Small intestine (tissue), 7 donors: ENCODE results near the gene CLCN7. TPM values are rescaled to one million over a fixed set of nuclear protein-coding genes. Genes with fewer than 3 reads are reported as not detected.
A peak's percentile ranks its signal among the peaks of the same experiment; 100 is the strongest.

Experiments
- DNase-seq, 2 donors: peaks; one replicate each; pipeline versions ENCODE4 v3.0.0 to v3.0.0-alpha.2; 2013
- FAIRE-seq: peaks from 2 replicates; lab custom pipeline; 2012; peaks lifted over from hg19 to GRCh38; lab: Jason Lieb, UNC
- H3K27ac ChIP-seq, 3 donors: one replicate each; pipeline ENCODE4 v1.5.1; 2013; ENCODE audit warnings: low read length in 2 of 3, mild to moderate bottlenecking in 2 of 3, control low read depth in 1 of 3, inconsistent platforms in 1 of 3, low read depth in 1 of 3, moderate library complexity in 1 of 3
- H3K27me3 ChIP-seq, 3 donors: one replicate each; pipeline ENCODE4 v1.6.1; 2013; ENCODE audit warnings: low read length in 3 of 3, inconsistent platforms in 1 of 3; ENCODE audit not compliant: control insufficient read depth in 3 of 3, insufficient read depth in 3 of 3
- H3K36me3 ChIP-seq, 3 donors: one replicate each; pipeline ENCODE4 v1.6.1; 2013; ENCODE audit warnings: low read length in 3 of 3, inconsistent platforms in 1 of 3, low read depth in 1 of 3, mild to moderate bottlenecking in 1 of 3, moderate library complexity in 1 of 3; ENCODE audit not compliant: control insufficient read depth in 3 of 3, insufficient read depth in 2 of 3
- H3K4me1 ChIP-seq, 3 donors: one replicate each; pipeline ENCODE4 v1.6.1; 2013; ENCODE audit warnings: low read length in 2 of 3, inconsistent platforms in 1 of 3, low read depth in 1 of 3, mild to moderate bottlenecking in 1 of 3, moderate library complexity in 1 of 3; ENCODE audit not compliant: control insufficient read depth in 3 of 3, insufficient read depth in 2 of 3
- H3K4me3 ChIP-seq, 3 donors: one replicate each; pipeline ENCODE4 v1.5.1; 2013; ENCODE audit warnings: low read length in 3 of 3, control low read depth in 1 of 3, inconsistent platforms in 1 of 3, low read depth in 1 of 3, mild to moderate bottlenecking in 1 of 3, moderate library complexity in 1 of 3
- H3K9me3 ChIP-seq, 2 donors: one replicate each; pipeline ENCODE4 v1.6.1; 2013; ENCODE audit warnings: low read depth in 1 of 2, low read length in 1 of 2; ENCODE audit not compliant: control insufficient read depth in 2 of 2, insufficient read depth in 1 of 2
- WGBS, 3 donors: extraction: QIAGEN DNeasy Blood & Tissue Kit; methylation state at CpG; one replicate each; pipeline ENCODE4 v1.1.7; 2013; 5-methylcytosine and 5-hydroxymethylcytosine counted together
- polyA plus RNA-seq, 4 donors: library from polyadenylated mRNA; stranded (reverse) in 3 of 4; unstranded in 1 of 4; fragments of 200-250 nt in 3 of 4; fragments of 120-200 nt in 1 of 4; gene quantifications; one replicate each; pipeline versions ENCODE4 v1.2.1 to v1.2.3, GENCODE V29; 2013
- donor health status: healthy with polysubstance abuse.
- donor health status: control.
- donor health status: control.
- donor health status: Bipolar disorder and iron deficiency.
- donor health status: healthy.

Gene CLCN7
- polyA plus RNA-seq, 4 donors = 28.4 to 88.3 (median 42.8) TPM

DNA sequence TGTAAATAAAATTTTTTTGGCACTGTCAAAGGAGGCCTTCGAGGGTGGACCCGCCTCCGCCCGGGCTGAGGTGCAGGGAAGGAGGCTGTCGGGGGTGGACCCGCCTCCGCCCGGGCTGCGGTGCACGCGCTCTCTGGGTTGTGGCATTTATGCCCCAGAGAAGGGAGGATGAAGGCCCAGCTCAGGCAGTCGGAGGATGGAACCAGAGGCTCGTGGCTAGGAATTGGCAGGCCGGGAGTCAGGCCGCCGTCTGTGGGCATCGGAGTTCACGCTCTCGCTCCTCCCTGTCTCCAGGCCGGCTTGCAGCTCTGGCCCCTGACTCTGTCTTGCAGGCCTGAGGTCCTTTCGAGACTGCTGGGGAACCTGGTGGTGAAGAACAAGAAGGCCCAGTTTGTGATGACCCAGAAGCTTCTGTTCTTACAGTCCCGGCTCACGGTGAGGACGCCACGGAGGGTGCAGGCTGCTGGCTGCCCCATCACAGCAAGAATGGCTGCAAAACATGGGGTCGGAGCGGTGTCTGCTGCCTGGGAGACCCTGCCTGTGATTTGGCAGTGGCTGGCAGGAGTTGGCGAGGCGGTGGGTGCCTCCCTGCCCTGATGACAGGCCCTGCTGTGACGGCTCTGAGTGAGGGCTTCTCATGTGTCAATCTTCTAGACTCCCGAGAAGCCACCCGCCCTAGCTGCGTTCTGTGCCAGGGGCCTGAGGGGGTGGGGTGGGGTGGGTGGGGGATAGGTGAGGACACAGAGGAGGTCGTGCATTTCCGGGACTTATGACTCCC is 24.3 kb upstream of the CLCN7 start:
- no peak overlapping the region for H3K4me3 ChIP-seq
- no peaks in the 10 kb centered on the region for H3K9me3 ChIP-seq
- peaks cover 0 to 8% (median 0%) of the 10 kb centered on the region in 3 donors for H3K4me1 ChIP-seq
- 94 to 96% (median 94%) methylated on average over 33 to 35 of the region's 35 CpGs for WGBS, 3 donors
- H3K27ac ChIP-seq = no peak overlapping the region
- no peak for DNase-seq
- H3K27me3 ChIP-seq = no peaks in the 10 kb centered on the region
- peaks cover 2 to 96% (median 11%) of the 10 kb centered on the region in 3 donors for H3K36me3 ChIP-seq
- no peak for FAIRE-seq

DNA sequence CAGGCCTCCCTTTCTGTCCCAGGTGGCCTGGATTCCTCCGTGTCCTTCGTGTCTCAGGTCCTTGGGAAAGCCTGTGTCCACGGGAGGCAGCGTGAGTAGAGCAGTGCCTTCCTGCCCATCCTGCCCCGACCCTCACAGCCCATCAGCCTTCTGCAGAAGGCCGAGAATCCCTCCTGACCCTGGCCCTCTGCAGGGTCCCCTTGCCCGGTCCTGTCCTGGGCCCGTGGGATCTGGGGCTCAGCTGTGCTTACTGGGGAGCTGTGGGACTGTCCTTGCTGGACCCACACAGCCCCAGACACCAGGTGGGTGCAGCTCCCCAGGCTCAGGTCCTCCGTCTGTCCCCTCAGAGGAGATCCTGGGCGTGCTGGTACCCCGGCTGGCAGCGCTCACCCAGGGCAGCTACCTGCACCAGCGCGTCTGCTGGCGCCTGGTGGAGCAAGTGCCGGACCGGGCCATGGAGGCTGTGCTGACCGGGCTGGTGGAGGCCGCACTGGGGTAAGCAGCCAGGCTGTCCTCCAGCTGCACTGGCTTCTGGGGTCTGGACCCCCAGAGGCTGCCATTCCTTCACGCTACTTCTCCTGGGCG is 22.3 kb upstream of the CLCN7 start:
- no peak overlapping the region for H3K27ac ChIP-seq
- no peak overlapping the region for H3K4me3 ChIP-seq
- peaks cover 0 to 18% (median 0%) of the 10 kb centered on the region in 3 donors for H3K4me1 ChIP-seq
- FAIRE-seq = no peak
- 92 to 93% (median 93%) methylated on average over 20 to 21 of the region's 21 CpGs for WGBS, 3 donors
- H3K9me3 ChIP-seq = no peaks in the 10 kb centered on the region
- H3K36me3 ChIP-seq = peaks cover 2 to 78% (median 11%) of the 10 kb centered on the region in 3 donors
- DNase-seq = no peak
- no peaks in the 10 kb centered on the region for H3K27me3 ChIP-seq

DNA sequence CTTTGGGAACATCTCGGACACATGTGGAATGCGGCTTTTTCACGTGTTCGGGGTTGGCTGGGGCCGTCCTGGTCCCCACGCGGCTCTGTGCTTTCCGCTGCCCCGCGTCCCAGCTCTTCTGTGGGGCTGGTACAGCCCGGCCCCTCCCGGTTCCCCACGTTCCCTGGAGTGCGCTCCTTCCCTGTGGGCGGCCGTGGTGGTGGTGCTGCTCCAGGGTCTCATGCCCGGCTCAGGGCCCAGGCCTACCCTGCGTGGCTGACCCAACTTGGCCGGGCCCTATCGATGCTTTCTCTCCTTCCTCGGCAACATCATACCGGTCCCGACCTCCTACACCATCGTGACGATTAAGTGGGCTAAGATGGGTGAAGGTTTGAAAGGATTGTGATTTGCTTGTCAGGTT is 21.6 kb upstream of the CLCN7 start:
- Histone ChIP-seq H3K27me3 (no peaks in the 10 kb centered on the region), H3K4me1 (peaks cover 0 to 19% (median 0%) of the 10 kb centered on the region in 3 donors), H3K36me3 (peaks cover 2 to 72% (median 8%) of the 10 kb centered on the region in 3 donors), H3K27ac (no peak overlapping the region), H3K9me3 (no peaks in the 10 kb centered on the region), H3K4me3 (no peak overlapping the region)
- DNase-seq (no peak), FAIRE-seq (no peak)
- WGBS, 3 donors = 94 to 96% (median 95%) methylated on average over 24 to 25 of the region's 25 CpGs

DNA sequence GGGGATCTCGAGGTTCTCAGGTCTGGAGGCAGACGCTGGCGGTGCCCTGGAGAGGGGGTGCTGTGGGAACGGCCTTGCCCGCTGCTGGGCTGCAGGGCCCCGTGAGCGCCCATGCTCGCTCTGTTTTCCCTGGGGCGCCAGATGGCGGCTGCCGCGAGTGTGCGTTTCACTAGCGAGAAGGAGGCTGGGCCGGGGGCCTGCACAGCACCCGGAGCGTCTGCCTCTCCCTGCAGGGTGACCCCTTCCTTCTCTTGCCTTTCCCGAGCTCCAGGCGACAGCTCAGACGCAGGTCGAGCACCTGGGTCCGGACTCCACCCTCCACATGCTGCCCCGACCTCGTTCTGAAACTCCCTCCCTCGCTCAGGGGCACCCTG is 21.0 kb upstream of the CLCN7 start:
- H3K9me3 ChIP-seq = no peaks in the 10 kb centered on the region
- DNase-seq (no peak), FAIRE-seq (no peak)
- peaks cover 0 to 19% (median 0%) of the 10 kb centered on the region in 3 donors for H3K4me1 ChIP-seq
- WGBS, 3 donors = 91 to 95% (median 92%) methylated on average over 25 of the region's 25 CpGs
- H3K4me3 ChIP-seq = no peak overlapping the region
- H3K36me3 ChIP-seq = peaks cover 2 to 66% (median 6%) of the 10 kb centered on the region in 3 donors
- H3K27ac ChIP-seq = no peak overlapping the region
- H3K27me3 ChIP-seq = no peaks in the 10 kb centered on the region

DNA sequence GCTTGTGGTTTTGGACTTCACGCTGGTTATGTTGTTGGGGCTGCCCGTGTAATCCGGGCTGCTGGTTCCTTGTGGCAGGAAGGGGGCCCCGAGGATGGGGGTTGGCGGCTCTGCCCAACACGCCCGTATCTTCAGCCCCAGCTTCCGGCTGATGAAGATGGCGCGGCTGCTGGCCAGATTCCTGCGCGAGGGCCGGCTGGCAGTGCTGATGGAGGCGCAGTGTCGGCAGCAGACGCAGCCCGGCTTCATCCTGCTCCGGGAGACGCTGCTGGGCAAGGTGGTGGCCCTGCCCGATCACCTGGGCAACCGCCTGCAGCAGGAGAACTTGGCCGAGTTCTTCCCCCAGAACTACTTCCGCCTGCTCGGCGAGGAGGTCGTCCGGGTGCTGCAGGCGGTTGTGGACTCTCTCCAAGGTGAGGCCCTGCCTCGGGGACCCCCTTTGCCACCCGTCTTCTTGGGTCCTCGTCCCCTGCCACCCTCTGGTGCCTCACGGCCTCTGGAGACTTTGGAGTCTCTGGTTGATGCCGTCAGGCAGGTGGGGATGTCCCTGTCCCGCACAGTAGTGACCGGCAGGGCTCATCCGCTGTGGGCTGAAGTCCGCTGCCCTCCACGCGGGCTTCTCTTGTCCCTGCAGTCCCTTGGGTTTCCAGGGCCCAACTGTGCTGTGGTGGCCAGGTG is 20.5 kb upstream of the CLCN7 start:
- peaks cover 0 to 19% (median 0%) of the 10 kb centered on the region in 3 donors for H3K4me1 ChIP-seq

DNA sequence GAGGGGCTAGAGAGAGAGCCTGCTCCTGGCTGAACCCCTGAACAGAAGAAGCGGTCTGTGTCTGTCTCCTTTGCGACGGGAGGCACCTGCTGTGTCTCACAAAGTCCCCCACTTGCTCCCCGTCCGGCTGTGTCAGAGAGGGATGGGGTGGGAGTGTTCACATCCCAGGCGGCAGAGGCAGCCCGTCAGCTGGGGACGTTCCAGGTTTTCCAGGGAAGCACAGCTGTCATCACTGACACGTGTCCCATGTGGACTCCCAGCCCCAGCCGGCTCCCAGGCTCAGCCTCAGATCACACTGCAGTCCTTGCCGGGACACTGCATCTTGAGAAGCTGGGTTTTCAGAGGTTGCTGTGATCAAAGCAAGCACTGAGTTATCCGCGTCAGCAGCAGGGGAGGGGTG is 19.9 kb upstream of the CLCN7 start:
- Histone ChIP-seq H3K27ac (no peak overlapping the region), H3K4me1 (peaks cover 0 to 19% (median 0%) of the 10 kb centered on the region in 3 donors), H3K27me3 (no peaks in the 10 kb centered on the region), H3K9me3 (no peaks in the 10 kb centered on the region), H3K4me3 (no peak overlapping the region), H3K36me3 (peaks cover 2 to 54% (median 6%) of the 10 kb centered on the region in 3 donors)
- 73 to 92% (median 85%) methylated on average over 13 of the region's 13 CpGs for WGBS, 3 donors
- no peak for FAIRE-seq
- no peak for DNase-seq

More for the DNA sequence above, 20.5 kb upstream of the CLCN7 start:
- no peak overlapping the region for H3K27ac ChIP-seq
- FAIRE-seq (no peak), DNase-seq (no peak)
- 94 to 98% (median 94%) methylated on average over 39 of the region's 39 CpGs for WGBS, 3 donors
- peaks cover 2 to 60% (median 6%) of the 10 kb centered on the region in 3 donors for H3K36me3 ChIP-seq
- H3K4me3 ChIP-seq = no peak overlapping the region
- no peaks in the 10 kb centered on the region for H3K9me3 ChIP-seq
- H3K27me3 ChIP-seq = no peaks in the 10 kb centered on the region

DNA sequence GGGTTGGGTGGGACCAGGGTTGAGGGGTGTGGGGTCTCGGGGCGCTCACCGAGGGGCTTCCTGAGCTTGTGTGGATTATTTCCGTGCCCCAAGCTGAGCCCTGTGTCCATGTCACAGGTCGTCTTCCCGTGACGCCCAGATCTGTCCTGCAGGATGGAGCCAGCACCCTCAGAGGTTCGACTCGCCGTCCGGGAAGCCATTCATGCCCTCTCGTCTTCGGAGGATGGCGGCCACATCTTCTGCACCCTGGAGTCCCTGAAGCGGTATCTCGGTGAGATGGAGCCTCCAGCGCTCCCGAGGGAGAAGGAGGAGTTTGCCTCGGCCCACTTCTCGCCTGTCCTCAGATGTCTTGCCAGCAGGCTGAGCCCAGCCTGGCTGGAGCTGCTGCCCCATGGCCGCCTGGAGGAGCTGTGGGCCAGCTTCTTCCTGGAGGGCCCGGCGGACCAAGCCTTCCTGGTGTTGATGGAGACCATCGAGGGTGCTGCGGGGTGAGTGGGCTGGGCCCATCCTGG is 19.4 kb upstream of the CLCN7 start:
- FAIRE-seq = no peak
- H3K27me3 ChIP-seq = no peaks in the 10 kb centered on the region
- WGBS, 3 donors = 28 to 32% (median 30%) methylated on average over 23 to 25 of the region's 25 CpGs
- H3K4me3 ChIP-seq = peak overlapping the region in 2 of 3 donors; percentile 78 to 79
- peaks cover under 1 to 49% (median 3%) of the 10 kb centered on the region in 3 donors for H3K36me3 ChIP-seq
- no peaks in the 10 kb centered on the region for H3K9me3 ChIP-seq
- peaks cover 0 to 19% (median 0%) of the 10 kb centered on the region in 3 donors for H3K4me1 ChIP-seq
- DNase-seq = peak; percentile 13 to 32
- H3K27ac ChIP-seq = no peak overlapping the region

DNA sequence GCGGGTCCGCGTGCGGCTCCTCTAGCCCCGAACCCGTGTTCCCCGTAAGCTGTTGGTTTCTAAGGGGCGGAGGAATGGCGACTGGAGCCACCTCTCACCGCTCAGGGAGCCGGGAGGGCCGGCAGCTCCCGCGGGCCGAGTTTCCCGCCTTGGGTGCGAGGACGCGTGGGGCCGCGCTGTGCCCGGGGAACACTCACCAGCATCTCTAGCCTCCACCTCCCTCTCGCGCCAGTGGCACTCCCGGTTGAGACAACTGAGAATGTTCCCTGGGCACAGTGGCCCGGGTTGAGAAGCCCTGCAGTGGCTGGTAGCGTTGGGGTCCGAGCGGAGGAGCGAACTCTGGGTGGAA is 18.9 kb upstream of the CLCN7 start:
- no peaks in the 10 kb centered on the region for H3K9me3 ChIP-seq
- peak in 1 of 2 donors; percentile 9 for DNase-seq
- H3K4me1 ChIP-seq = peaks cover 0 to 19% (median 0%) of the 10 kb centered on the region in 3 donors
- no peaks in the 10 kb centered on the region for H3K27me3 ChIP-seq
- peak overlapping the region in 1 of 3 donors; percentile 77 for H3K27ac ChIP-seq
- FAIRE-seq = no peak
- peak overlapping the region; percentile 78 to 80 (median 79) for H3K4me3 ChIP-seq
- WGBS, 3 donors = 1% methylated on average over 10 to 30 of the region's 30 CpGs
- H3K36me3 ChIP-seq = peaks cover 0 to 44% (median 3%) of the 10 kb centered on the region in 3 donors
